OCI-LY3 (cell line): Measurements from ENCODE around the gene NFYB.

ENCODE experiments used
- EZH2phosphoT487 ChIP-seq: fragments of 200-600 bp; shearing (Covaris generic); IDR thresholded peaks from 2 replicates; pipeline ENCODE4 v1.6.1; 2018; ENCODE audit warnings: antibody characterized with exemption, mixed run types, low read depth
- TF ChIP-seq, protein P1 (sequence below): fragments of 200-600, 300-600 bp; sonication (generic); IDR thresholded peaks from 2 replicates; pipeline ENCODE4 v1.5.1; 2014; ENCODE audit warnings: antibody characterized with exemption, low read length, low read depth

DNA sequence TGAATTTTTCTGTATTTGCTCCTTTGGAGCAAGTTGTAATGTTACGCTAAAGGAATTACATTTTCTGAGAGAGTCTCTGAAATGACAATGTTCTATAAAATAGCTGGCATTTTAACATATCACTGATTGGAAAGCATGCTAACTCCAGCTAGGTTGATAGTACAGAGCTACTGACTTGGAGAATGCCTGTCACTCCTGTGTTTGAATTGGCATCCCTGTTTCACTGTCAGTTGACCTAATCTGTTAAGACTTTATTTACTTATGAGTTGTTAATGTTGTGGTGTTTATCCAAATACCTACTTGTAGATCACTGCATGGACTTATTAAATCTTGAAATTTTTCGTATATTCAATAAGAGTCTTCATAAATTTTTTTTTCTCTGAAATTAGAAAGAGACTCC lies 40.1 kb downstream of the NFYB start:
- TF ChIP-seq, protein P1, sequence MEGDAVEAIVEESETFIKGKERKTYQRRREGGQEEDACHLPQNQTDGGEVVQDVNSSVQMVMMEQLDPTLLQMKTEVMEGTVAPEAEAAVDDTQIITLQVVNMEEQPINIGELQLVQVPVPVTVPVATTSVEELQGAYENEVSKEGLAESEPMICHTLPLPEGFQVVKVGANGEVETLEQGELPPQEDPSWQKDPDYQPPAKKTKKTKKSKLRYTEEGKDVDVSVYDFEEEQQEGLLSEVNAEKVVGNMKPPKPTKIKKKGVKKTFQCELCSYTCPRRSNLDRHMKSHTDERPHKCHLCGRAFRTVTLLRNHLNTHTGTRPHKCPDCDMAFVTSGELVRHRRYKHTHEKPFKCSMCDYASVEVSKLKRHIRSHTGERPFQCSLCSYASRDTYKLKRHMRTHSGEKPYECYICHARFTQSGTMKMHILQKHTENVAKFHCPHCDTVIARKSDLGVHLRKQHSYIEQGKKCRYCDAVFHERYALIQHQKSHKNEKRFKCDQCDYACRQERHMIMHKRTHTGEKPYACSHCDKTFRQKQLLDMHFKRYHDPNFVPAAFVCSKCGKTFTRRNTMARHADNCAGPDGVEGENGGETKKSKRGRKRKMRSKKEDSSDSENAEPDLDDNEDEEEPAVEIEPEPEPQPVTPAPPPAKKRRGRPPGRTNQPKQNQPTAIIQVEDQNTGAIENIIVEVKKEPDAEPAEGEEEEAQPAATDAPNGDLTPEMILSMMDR, result no peak
- no peak for TF ChIP-seq EZH2phosphoT487
